ENCODE data around the gene RSPO4.
"Not testable (repeated sequence)": the region's sequence is repeated elsewhere in the genome, so short reads cannot be mapped to it uniquely, and the experiment has no call there.

RSPO4 gene

GRCh38 chr20:1003920-1004697 is 2.0 kb upstream of the RSPO4 start:
- no peak for DNase-seq

- no peak for DNase-seq
Observed at GRCh38 chr20:1002682-1003561, 811 bp upstream of the RSPO4 start.

- no peak for DNase-seq
Observed at GRCh38 chr20:1001116-1001515, 995 bp downstream of the RSPO4 start.

- DNase-seq: no peak
Observed at GRCh38 chr20:998231-998830, 3.8 kb downstream of the RSPO4 start.

- DNase-seq: no peak
Observed at GRCh38 chr20:997486-997885, 4.6 kb downstream of the RSPO4 start.

GRCh38 chr20:997016-997415 is 5.1 kb downstream of the RSPO4 start:
- no peak for DNase-seq

GRCh38 chr20:995170-995569 is 6.9 kb downstream of the RSPO4 start:
- DNase-seq: no peak

GRCh38 chr20:992801-993535 is 9.1 kb downstream of the RSPO4 start:
- DNase-seq: no peak

GRCh38 chr20:991850-992249 is 10.3 kb downstream of the RSPO4 start:
- DNase-seq: no peak

GRCh38 chr20:990293-990959 is 11.7 kb downstream of the RSPO4 start:
- DNase-seq: no peak

GRCh38 chr20:988272-988671 is 13.8 kb downstream of the RSPO4 start:
- no peak for DNase-seq

- DNase-seq: no peak
Observed at GRCh38 chr20:987677-988076, 14.4 kb downstream of the RSPO4 start.

GRCh38 chr20:986733-987355 is 15.3 kb downstream of the RSPO4 start:
- no peak for DNase-seq

- not testable (repeated sequence) for DNase-seq
Observed at GRCh38 chr20:984994-985393, 17.1 kb downstream of the RSPO4 start.

GRCh38 chr20:982754-983153 is 19.4 kb downstream of the RSPO4 start:
- no peak for DNase-seq

GRCh38 chr20:977021-977420 is 25.1 kb downstream of the RSPO4 start:
- no peak for DNase-seq

GRCh38 chr20:976033-976432 is 26.1 kb downstream of the RSPO4 start:
- DNase-seq: no peak

GRCh38 chr20:973785-974194 is 28.3 kb downstream of the RSPO4 start:
- no peak for DNase-seq

GRCh38 chr20:972256-972655 is 29.9 kb downstream of the RSPO4 start:
- no peak for DNase-seq

GRCh38 chr20:971346-971745 is 30.8 kb downstream of the RSPO4 start:
- DNase-seq: no peak

GRCh38 chr20:969868-970267 is 32.2 kb downstream of the RSPO4 start:
- DNase-seq: no peak
